ENCODE results near the gene SALL3. TPM values are rescaled to one million over a fixed set of nuclear protein-coding genes. Genes with fewer than 3 reads are reported as not detected.
"Not testable (repeated sequence)": the region's sequence is repeated elsewhere in the genome, so short reads cannot be mapped to it uniquely, and the experiment has no call there.

SALL3 gene
- not detected for polyA plus RNA-seq (2012; ENCODE audit: missing spikeins)

- FAIRE-seq (no peak), DNase-seq (ENCODE audit: insufficient read length) (no peak)
- TF ChIP-seq POLR2A (IDR thresholded peaks at IDR 0.05; ENCODE audit: low read depth, low read length), result no peak
- TF ChIP-seq TAF1 (IDR thresholded peaks at IDR 0.05; ENCODE audit: borderline replicate concordance, low read depth, low read length), result no peak
- no peak for TF ChIP-seq POLR2AphosphoS5 (IDR thresholded peaks at IDR 0.05; ENCODE audit: low read depth, low read length)
Measured at GRCh38 chr18:78979730-78980278, at the start of gene SALL3. TSS of gene SALL3 (plus strand) at chr18:78979818. CDS start at chr18:78980275, 457 bp downstream.

- TF ChIP-seq POLR2A (IDR thresholded peaks at IDR 0.05; ENCODE audit: low read depth, low read length) (no peak), POLR2AphosphoS5 (IDR thresholded peaks at IDR 0.05; ENCODE audit: low read depth, low read length) (no peak), TAF1 (IDR thresholded peaks at IDR 0.05; ENCODE audit: borderline replicate concordance, low read depth, low read length) (no peak)
- DNase-seq (ENCODE audit: insufficient read length) (no peak), FAIRE-seq (no peak)
Measured at GRCh38 chr18:78932281-78932680, 47.3 kb upstream of the SALL3 start.

- DNase-seq (ENCODE audit: insufficient read length) (no peak), FAIRE-seq (no peak)
- TF ChIP-seq POLR2A (IDR thresholded peaks at IDR 0.05; ENCODE audit: low read depth, low read length) (no peak), POLR2AphosphoS5 (IDR thresholded peaks at IDR 0.05; ENCODE audit: low read depth, low read length) (no peak), TAF1 (IDR thresholded peaks at IDR 0.05; ENCODE audit: borderline replicate concordance, low read depth, low read length) (no peak)
Measured at GRCh38 chr18:78934003-78934402, 45.6 kb upstream of the SALL3 start.

- no peak for TF ChIP-seq POLR2AphosphoS5 (IDR thresholded peaks at IDR 0.05; ENCODE audit: low read depth, low read length)
- no peak for TF ChIP-seq POLR2A (IDR thresholded peaks at IDR 0.05; ENCODE audit: low read depth, low read length)
- TF ChIP-seq TAF1 (IDR thresholded peaks at IDR 0.05; ENCODE audit: borderline replicate concordance, low read depth, low read length), result no peak
- DNase-seq (ENCODE audit: insufficient read length), result no peak
- no peak for FAIRE-seq
Measured at GRCh38 chr18:78934551-78935225, 44.9 kb upstream of the SALL3 start.

GRCh38 chr18:78935406-78935805, 44.2 kb upstream of the SALL3 start:
- TF ChIP-seq TAF1 (IDR thresholded peaks at IDR 0.05; ENCODE audit: borderline replicate concordance, low read depth, low read length) (no peak), POLR2AphosphoS5 (IDR thresholded peaks at IDR 0.05; ENCODE audit: low read depth, low read length) (no peak), POLR2A (IDR thresholded peaks at IDR 0.05; ENCODE audit: low read depth, low read length) (no peak)
- DNase-seq (ENCODE audit: insufficient read length) (no peak), FAIRE-seq (no peak)

- FAIRE-seq (no peak), DNase-seq (ENCODE audit: insufficient read length) (no peak)
- TF ChIP-seq TAF1 (IDR thresholded peaks at IDR 0.05; ENCODE audit: borderline replicate concordance, low read depth, low read length) (no peak), POLR2A (IDR thresholded peaks at IDR 0.05; ENCODE audit: low read depth, low read length) (no peak), POLR2AphosphoS5 (IDR thresholded peaks at IDR 0.05; ENCODE audit: low read depth, low read length) (no peak)
Measured at GRCh38 chr18:78936251-78937005, 43.2 kb upstream of the SALL3 start.

- no peak for DNase-seq (ENCODE audit: insufficient read length)
- no peak for TF ChIP-seq POLR2AphosphoS5 (IDR thresholded peaks at IDR 0.05; ENCODE audit: low read depth, low read length)
- TF ChIP-seq POLR2A (IDR thresholded peaks at IDR 0.05; ENCODE audit: low read depth, low read length), result no peak
- no peak for TF ChIP-seq TAF1 (IDR thresholded peaks at IDR 0.05; ENCODE audit: borderline replicate concordance, low read depth, low read length)
- FAIRE-seq, result no peak
Measured at GRCh38 chr18:78937166-78937565, 42.5 kb upstream of the SALL3 start.

- DNase-seq (ENCODE audit: insufficient read length), result no peak
- FAIRE-seq, result no peak
- TF ChIP-seq POLR2AphosphoS5 (IDR thresholded peaks at IDR 0.05; ENCODE audit: low read depth, low read length) (no peak), TAF1 (IDR thresholded peaks at IDR 0.05; ENCODE audit: borderline replicate concordance, low read depth, low read length) (no peak), POLR2A (IDR thresholded peaks at IDR 0.05; ENCODE audit: low read depth, low read length) (no peak)
Measured at GRCh38 chr18:78939105-78939504, 40.5 kb upstream of the SALL3 start.

GRCh38 chr18:78939734-78940494, 39.7 kb upstream of the SALL3 start:
- DNase-seq (ENCODE audit: insufficient read length) (no peak), FAIRE-seq (no peak)
- TF ChIP-seq TAF1 (IDR thresholded peaks at IDR 0.05; ENCODE audit: borderline replicate concordance, low read depth, low read length) (no peak), POLR2A (IDR thresholded peaks at IDR 0.05; ENCODE audit: low read depth, low read length) (no peak), POLR2AphosphoS5 (IDR thresholded peaks at IDR 0.05; ENCODE audit: low read depth, low read length) (no peak)

GRCh38 chr18:78942236-78942635, 37.4 kb upstream of the SALL3 start:
- not testable (repeated sequence) for FAIRE-seq; DNase-seq (ENCODE audit: insufficient read length)

GRCh38 chr18:78945628-78946027, 34.0 kb upstream of the SALL3 start:
- FAIRE-seq (no peak), DNase-seq (ENCODE audit: insufficient read length) (no peak)
- TF ChIP-seq POLR2AphosphoS5 (IDR thresholded peaks at IDR 0.05; ENCODE audit: low read depth, low read length) (no peak), POLR2A (IDR thresholded peaks at IDR 0.05; ENCODE audit: low read depth, low read length) (no peak), TAF1 (IDR thresholded peaks at IDR 0.05; ENCODE audit: borderline replicate concordance, low read depth, low read length) (no peak)

Measured in GM12892 (cell line).